ENCODE data around the gene APOBR.
"Not testable (repeated sequence)": the region's sequence is repeated elsewhere in the genome, so short reads cannot be mapped to it uniquely, and the experiment has no call there.

APOBR gene

DNA sequence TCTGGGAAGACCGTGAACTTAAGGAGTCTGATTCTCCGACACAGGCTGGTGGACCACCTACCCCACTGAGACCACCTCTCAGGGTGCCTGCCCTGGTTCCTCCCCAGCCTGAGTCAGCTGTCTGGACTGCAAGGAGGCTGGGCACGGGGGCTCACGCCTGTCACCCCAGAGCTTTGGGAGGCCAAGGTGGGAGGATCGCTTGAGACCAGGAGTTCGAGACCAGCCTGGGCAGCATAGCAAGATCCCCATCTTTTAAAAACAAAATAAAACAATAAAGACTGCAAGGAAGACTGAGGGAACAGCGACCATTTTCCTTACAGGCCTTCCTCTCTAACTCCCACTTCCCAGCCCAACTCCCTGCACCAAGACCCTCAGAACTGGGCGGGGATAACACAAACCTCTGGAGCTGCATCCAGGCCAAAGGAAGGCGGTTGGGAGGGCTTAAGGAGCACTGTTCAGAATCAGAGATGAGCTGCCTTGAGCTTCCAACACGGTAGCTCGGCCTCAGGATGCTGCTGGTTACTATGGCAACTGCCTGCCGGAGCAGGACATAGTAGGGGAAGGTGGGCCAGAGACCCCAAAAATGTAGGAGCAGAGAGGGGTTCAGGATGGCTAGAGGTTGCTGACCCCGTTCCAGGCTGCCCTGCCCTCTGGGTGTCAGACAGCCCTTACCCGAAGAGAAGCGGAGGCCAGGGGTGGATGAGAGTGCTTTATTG is 4.4 kb downstream of the APOBR start:
- no peak for DNase-seq

DNA sequence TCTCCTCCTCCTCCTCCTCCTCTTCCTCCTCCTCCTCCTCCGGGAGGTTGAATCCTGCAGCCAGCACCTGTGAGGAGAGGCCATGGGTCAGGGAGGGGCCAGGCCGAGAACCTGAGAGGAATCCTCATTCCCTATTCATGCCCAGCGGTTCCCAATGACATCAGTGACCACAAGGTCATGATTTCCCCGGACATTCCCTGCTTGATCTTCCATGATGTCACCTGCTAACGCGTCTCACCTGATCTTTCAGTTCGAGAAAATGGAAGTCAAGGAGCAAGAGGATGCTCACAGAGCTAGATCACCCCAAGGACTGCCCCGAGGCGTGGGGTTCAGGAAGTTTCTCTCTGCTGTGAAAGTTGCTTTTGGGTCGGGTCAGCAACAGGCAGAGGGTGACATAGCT is 5.4 kb downstream of the APOBR start:
- no peak for DNase-seq

DNA sequence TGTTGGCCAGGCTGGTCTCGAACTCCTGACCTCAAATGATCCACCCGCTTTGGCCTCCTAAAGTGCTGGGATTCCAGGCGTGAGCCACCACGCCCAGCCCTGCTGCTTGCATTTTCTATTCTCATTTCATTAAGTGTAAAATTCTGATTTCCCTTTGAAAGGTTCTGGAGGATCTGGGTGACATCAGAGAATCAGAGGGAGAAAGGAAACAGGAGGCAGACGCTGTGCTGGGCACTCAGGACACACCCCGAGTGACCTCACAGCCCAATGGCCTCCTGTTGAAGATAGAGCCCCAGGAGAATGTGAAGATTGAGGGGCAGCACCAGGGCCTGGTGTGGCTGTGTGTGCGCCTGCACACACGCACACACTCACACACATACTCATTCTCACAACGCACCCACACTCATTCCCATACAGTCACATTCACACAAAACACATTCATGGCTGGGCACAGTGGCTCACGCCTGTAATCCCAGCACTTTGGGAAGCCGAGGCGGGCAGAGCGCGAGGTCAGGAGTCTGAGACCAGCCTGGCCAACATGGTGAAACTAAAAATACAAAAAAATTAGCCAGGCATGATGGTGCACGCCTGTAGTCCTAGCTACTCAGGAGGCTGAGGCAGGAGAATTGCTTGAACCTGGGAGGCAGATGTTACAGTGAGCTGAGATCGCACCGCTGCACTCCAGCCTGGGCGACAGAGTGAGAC is 6.2 kb downstream of the APOBR start:
- not testable (repeated sequence) for DNase-seq

DNA sequence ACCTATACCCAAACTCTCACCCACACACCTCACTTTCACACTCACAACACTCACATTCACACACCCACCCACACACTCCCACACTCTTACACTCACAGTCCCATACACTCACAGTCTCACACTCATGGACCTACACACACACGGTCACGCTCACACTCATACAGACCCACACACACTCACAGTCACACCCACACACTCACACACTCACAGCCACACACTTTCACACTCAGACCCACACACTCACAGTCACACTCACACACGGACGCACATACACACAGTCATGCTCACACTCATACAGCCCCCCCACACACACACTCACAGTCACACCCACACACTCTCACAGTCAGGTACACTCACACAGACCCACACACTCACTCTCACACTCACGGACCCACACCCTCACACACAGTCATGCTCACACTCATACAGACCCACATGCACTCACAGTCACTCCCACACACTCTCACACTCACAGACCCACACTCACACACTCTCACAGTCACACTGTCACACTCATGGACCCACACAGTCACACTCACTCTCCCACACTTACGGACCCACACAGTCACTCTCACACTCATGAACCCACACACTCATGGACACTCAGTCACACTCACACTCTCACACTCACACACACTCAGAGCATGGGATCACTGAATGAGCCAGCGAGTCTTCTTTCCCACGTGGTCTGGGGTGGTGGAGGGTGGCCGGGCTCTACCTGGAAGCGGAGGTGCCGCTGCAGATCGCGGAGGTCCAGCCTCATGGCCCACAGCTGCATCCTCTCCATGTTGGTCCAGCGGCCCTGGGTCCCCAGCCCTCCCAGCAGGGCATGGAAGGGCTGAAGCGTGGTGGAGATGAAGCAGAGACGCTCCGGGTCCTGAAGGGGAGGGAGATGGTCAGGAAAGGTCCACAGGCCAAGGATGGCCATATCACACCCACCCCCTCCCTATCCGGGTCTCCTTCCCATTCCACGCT is 7.1 kb downstream of the APOBR start:
- DNase-seq, result no peak

DNA sequence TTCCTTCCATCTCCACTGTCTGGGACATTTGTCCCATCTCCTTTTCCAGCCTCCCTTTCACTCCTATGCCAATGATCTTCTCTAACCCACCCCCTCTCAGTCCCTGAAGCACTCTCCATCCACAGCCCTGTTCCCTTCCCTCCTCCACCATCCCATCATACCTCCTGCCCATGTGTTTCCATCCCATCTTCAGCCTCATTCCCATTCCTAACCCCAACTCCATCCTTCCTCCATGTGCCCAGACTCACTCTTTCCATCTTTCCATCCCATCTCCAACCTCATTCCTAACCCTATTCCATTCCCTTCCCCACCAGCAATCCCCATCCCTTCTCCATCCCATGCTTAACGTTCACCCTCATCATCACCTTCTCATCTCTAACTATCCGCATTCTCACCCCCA is 7.8 kb downstream of the APOBR start:
- DNase-seq, result no peak

DNA sequence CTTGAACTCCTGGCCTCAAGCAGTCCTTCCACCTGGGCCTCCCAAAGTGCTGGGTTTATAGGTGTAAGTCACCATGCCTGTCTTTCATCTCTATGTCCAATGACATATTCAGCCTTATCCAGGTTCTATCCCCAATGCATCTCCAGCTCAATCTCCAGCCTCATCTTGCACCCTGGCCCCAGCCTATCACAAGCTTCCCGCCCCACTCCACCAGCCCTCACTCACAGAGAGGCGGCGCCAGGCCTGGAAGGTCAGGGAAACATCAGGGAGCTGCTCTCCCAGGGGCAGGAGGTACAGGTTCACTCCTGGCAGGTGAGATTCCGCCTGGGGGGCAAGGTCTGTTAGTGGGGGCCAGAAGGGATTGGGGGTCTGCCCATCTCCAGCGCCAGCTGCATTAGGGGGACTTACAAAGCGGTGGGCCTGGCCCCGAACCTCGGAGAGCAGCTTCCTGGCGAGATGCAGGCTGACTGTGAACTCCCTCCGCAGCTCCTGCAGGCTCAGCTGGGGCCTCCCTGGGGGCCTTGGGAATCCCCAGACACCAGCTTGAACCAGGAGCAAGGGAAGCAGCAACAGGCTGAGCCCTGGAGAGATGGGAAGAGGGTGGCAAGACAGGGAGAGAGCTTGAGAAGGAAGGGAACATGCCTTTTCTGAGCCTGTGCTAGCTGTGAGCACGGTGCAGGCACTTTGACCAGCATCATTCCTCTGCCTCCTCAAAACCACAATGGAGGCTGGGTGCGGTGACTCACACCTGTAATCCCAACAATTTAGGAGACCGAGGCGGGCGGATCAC is 9.2 kb downstream of the APOBR start:
- DNase-seq, result no peak

DNA sequence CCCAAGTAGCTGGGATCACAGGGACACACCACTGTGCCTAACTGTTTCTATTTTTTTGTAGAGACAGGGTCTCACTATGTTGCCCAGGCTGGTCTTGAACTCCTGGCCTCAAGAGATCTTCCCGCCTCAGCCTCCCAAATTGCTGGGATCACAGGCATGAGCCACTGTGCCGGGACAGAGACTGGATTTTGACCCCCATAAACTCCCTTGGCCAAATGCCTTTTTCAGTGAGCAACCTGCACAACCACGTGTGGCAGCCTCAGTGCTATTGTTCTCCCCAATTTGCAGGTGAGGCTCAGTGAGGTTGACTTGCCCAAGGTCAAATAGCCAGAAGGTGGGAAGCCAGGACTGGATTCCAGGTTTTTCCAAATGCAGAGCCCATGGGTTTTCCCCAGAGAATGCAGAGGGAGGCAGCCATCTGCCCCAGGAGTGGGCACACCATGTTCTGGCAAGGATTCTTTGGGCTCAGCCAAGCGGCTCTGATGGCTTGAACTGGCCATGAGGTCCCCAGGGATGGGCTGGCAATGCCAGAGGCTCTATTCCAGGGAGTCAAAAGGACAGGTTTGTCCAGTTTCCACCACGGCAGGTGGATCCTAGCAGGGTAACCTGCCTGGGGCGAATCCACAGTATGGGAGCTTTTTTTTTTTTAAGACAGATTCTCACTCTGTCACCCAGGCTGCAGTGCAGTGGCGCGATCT is 10.4 kb downstream of the APOBR start:
- no peak for DNase-seq

DNA sequence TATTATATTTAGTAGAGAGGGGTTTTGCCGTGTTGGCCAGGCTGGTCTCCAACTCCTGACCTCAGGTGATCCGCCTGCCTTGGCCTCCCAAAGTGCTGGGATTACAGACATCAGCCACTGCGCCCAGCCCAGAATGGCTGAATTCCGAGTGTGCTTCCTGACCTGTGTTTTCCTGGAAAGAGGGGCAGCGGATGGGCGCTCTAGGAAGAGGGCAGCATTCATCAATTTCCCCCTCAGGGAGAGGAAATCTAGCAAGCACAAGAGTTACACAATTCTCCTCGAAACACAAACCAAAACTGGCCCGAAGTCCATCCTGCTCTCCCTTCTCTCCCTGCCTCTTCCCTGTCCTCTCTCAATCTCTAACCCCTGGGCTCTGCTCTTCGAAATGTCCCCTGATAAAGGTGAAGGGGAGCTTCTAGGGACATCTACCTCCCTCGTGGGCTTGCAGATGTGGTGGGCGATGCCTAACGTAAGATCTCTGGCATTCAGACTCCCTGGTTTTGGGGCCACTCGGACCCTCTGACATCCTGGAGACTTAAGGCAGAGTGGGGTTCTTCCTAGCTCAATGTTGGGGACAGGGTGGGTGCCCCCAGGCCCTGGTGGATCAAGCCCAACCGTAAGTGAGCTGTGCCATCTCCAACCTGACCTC is 11.2 kb downstream of the APOBR start:
- no peak for DNase-seq

DNA sequence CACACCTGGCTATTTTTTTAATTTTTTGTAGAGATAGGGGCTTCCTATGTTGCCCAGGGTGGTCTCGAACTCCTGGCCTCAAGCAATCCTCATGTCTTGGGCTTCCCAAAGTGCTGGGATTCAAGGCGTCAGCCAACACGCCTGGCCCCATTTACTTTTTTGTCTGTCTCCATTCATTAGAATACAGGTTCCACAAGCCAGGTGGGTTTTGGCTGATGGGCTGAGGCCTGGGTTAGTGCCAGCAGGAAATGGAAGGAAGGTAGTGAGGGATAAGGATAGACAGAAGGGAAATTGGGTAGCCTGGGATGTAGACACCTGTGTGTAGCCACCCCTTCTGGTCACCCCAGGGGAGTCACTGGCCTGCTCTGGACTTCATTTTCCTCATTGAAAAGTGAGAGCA is 16.6 kb downstream of the APOBR start:
- no peak for DNase-seq

DNA sequence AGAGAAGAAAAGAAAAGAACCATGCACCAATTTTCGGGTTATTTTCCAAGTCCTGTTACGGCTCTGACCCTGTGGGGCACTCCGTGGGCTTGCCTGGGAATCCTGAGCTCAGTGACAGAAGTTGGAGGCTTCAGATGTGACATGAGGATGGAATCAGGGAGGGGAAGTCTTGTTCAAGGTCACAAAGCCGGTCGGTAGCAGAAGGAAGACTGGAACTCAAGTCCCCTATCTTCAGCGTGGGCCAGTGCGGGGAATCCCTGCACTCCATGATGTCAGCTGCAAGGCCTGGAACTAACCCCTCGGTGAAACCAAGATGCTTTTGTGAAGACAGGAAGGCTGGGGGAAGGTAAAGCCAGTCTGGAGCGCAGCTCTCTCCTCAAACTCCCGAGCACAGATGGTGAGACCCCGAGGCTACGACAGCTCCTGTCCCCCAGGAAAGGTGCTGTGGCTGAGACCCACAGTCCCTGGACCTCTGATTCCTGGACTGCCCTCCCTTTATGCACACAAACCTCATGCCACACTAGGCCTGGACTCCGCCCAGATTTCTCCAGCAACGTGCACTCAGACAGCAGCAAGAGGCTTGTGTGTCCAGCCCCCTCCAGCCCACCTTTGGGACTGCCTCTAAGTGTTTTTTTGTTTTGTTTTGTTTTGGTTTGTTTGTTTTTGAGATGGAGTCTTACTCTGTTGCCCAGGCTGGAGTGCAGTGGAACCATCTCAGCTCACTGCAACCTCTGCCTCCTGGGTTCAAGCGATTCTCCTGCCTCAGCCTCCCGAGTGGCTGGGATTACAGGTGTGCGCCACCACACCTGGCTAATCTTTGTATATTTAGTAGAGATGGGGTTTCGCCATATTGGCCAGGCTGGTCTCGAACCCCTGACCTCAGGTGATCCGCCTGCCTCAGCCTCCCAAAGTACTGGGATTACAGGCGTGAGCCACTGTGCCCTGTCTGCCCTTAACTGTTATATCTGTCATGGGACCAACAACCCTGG is 17.7 kb downstream of the APOBR start:
- no peak for DNase-seq

DNA sequence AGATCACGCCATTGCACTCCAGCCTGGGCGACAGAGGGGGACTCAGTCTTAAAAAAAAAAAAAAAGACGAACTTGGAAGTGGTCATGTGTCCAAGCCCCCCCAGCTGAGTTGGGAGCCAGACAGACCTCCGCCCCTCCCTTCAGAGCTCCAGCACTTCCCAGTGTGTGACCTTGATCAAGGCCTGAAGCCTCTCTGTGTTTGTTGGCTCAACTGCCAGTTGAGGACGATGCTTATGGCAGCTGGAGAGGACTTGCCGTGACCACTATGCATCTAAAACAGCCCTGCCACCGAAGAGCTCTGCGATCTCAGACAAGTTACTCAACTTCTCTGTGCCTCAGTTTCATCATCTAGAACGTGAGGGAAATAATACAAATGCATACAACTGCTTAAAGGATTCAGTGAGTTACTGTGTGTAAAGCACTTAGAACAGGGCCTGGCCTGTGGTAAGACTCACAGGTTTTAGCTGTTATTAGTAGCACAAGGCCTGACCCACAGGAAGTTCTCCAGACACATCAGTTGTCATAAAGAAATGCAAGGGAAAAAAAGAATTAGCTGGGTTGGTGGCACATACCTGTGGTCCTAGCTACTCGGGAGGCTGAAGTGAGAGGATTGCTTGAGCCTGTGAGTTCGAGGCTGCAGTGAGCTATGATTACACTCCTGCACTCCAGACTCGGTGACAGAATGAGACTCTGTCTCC is 19.2 kb downstream of the APOBR start:
- no peak for DNase-seq

DNA sequence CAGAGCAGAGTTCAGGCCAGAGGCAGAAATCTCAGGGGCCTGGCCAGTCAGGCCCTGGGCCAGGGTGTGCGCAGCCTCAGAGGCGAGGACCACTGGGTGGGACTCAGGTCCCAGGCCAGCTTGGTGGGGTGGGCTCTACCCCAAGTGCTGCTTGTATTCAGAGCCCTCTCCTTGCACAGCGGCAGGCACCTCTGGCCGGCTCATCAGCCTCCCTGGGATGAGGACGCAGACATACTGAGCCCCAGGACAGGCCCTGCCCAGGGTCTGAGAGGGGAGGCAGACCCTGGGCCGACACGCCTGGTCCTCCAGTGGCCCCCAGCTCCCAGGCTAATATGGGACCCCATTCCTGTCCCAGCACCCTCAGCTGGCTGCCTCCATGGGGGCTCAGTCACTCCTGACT is 19.8 kb downstream of the APOBR start:
- no peak for DNase-seq

DNA sequence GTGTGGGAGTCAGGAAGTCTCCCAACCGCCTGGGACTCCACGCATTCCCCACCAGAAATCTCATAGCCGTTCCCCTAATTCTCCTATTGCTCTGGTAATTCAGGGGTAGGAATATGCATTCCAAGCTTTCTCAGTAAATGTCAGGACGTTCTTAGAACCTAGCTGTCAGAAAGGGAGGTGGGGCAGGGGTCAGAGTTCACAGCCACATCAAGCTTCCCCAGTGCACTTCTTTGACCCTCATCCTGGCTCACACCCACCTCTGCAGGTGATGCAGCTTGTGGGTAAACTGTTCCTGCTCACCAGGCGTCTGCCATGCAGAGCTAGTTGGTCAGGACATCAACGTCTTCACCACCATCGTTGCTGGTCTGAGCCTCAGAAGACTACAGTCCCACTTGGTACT is 26.2 kb downstream of the APOBR start:
- no peak for DNase-seq

DNA sequence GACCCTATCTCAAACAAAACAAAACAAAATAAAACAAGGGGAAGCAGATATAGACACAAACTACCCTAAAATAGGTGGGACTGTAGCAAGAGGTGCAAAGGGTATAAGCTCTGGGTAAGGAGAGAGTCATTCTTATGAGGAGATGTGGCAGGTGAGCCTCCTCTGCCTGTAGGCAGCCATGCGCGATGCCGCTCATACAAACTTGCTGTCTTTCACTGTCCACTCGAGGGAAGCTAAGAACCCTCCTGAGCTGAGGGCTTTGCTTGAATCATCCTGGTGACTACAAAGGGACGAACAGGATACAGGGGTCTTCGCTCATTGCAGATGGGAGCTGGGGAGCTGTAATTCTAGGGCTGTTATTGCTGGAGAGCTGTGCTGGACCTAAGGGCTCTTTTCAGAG is 27.0 kb downstream of the APOBR start:
- no peak for DNase-seq

DNA sequence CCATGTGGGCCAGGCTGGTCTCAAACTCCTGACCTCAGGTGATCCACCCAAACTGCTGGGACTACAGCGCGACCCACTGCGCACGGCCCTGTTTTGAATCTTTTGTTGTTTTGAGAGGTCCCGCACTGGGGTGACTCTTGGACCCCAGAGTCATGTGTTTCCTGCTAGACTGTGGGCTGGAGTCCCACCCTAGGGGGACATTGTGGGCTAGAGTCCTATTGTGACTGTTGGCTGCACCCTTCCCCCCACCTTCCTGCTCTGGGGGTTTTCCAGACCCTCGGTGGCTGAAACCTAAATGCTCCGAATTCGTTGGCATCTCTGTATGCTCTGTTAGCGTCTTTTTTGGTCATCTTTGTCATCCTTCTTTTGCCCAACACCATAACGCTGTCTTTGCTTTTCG is 28.3 kb downstream of the APOBR start:
- DNase-seq, result no peak

DNA sequence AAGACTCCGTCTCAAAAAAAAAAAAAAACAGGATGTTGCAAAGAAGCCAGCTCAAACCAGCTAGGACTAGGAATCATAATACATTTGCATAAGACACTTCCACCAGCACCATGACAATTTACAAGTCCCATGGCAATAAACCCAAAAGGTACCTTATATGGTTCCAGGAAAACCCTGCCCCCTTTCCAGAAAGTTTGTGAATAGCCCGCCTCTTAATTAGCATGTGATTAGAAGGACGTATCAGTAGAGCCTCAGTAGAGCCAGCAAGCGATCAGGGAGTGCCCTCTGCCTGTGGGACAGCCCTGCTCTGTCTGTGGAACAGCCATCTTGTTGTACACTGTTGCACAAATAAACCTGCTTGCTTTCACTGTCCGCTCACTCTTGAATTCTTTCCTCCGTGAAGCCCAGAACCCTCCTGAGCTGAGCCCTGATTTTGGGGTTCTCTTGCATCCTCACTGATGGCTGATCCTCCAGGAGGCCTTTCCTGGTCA is 30.3 kb downstream of the APOBR start:
- no peak for DNase-seq

DNA sequence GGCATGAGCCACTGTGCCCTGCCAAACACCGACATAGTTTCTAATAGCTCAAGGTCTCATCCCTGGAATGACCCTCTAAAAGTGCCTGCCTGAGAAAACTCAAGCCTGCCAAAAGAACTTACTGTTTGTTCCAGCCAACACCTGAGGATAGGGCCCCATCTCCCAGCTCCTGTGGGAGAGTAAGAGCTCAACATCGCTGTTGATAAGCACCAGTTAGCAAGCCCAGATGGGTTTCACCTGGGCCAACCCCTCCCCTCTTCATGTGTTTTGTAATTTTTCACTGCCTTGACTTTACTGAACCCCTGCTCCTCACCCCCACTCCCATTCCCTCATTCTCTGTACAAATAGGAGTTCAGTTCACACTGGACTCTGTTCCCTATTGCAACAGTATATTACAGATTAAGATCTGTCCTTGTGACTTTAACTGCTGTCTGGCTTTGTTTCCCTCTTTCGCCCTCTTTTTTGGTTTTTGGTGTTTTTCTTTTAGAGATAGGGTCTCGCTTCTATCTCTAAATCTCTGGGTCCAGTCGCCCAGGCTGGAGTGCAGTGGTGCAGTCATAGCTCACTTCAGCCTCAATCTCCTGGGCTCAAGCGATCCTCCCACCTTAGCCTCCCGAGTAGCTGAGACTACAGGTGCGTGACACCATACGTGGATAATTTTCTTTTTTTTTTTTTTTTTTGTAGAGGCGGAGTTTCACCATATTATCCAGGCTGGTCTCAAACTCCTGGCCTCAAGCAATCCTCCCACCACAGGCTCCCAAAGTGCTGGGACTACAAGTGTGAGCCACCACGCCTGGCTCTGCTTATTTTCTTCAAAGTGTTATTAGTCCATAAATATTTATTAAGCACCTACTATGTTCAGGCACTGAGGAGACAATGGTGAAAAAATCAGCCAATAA is 32.0 kb downstream of the APOBR start:
- no peak for DNase-seq

DNA sequence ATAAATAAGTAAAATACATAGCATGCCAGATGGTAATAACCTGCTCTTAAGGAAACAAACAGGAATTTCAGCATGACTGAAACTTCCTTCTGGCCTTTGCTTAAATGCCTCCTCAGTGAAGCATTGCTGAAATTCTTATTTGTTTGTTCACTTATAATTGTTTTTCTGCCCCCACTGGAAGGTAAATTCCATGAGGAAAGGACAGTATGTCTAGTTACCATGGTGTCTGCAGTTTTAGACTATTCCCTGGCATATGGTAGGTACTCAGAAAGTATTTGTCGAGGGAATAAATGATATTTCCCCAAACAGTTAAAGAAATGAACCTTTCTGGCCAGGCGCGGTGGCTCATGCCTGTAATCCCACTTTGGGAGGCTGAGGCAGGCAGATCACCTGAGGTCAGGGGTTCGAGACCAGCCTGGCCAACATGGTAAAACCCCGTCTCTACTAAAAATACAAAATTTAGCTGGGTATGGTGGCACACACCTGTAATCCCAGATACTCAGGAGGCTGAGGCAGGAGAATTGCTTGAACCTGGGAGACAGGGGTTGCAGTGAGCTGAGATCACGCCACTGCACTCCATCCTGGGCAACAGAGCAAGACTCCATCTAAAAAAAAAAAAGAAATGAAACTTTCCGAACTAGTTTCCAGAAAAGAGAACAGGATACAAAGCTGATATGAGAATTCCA is 32.8 kb downstream of the APOBR start:
- DNase-seq, result not testable (repeated sequence)
